Amygdala (tissue), 56 donors: ENCODE measurements around the gene TFAP2A.

Experiments
- DNase-seq, 56 donors: peaks; one replicate each; lab custom pipeline; 2025; lab: John Stamatoyannopoulos, UW

TFAP2A gene

GRCh38 chr6:10402648-10403311 is 12.1 kb downstream of the TFAP2A start:
- no peak for DNase-seq

GRCh38 chr6:10401632-10402223 is 13.1 kb downstream of the TFAP2A start:
- DNase-seq: no peak

GRCh38 chr6:10401004-10401536 is 13.8 kb downstream of the TFAP2A start:
- no peak for DNase-seq

GRCh38 chr6:10400330-10400729 is 14.5 kb downstream of the TFAP2A start:
- no peak for DNase-seq

GRCh38 chr6:10399451-10399850 is 15.4 kb downstream of the TFAP2A start:
- DNase-seq: no peak

GRCh38 chr6:10398446-10399218 is 16.2 kb downstream of the TFAP2A start:
- DNase-seq: no peak

- no peak for DNase-seq
These were observed 17.0 kb downstream of the TFAP2A start for GRCh38 chr6:10397756-10398445.

- DNase-seq: no peak
These were observed 18.1 kb downstream of the TFAP2A start for GRCh38 chr6:10396785-10397184.

GRCh38 chr6:10395704-10396546 is 18.9 kb downstream of the TFAP2A start:
- no peak for DNase-seq

GRCh38 chr6:10395171-10395703 is 19.6 kb downstream of the TFAP2A start:
- no peak for DNase-seq

GRCh38 chr6:10393544-10394225 is 21.2 kb downstream of the TFAP2A start:
- DNase-seq: no peak

GRCh38 chr6:10391799-10392198 is 23.1 kb downstream of the TFAP2A start:
- no peak for DNase-seq

GRCh38 chr6:10391299-10391630 is 23.6 kb downstream of the TFAP2A start:
- no peak for DNase-seq

GRCh38 chr6:10390495-10391298 is 24.2 kb downstream of the TFAP2A start:
- DNase-seq: no peak

GRCh38 chr6:10389739-10390494 is 25.0 kb downstream of the TFAP2A start:
- no peak for DNase-seq

- DNase-seq: no peak
These were observed 27.9 kb downstream of the TFAP2A start for GRCh38 chr6:10386756-10387654.

GRCh38 chr6:10386220-10386619 is 28.7 kb downstream of the TFAP2A start:
- DNase-seq: no peak
